OCI-LY7 (cell line): ENCODE data around the gene PRKCA. TPM values are rescaled to one million over a fixed set of nuclear protein-coding genes. Genes with fewer than 3 reads are reported as not detected.

Experiments used
- BruUV-seq: library from RNA; stranded (reverse); fragments of 400-500 nt; replicated peaks from 2 replicates; lab custom pipeline; 2021; lab: Mats Ljungman, UMichigan
- CTCF ChIA-PET: fragments of 300-600 bp; sonication (Branson Sonifier 250); formaldehyde crosslinking; loops from one replicate; lab custom pipeline; 2022; ENCODE audit warnings: antibody characterized with exemption; ENCODE audit not compliant: unreplicated experiment; lab: Charles Lee
- POLR2A ChIA-PET: fragments of 300-600 bp; sonication (Branson Sonifier 250); formaldehyde crosslinking; loops from one replicate; lab custom pipeline; 2022; ENCODE audit warnings: antibody characterized with exemption; lab: Charles Lee
- DNase-seq: peaks from one replicate; pipeline ENCODE4 v3.0.0-alpha.2; 2015; ENCODE audit warnings: low spot score
- H2AFZ ChIP-seq: fragments of 200-600 bp; sonication (generic), shearing (Covaris generic); 2 replicates; pipeline ENCODE4 v1.6.1; 2014; ENCODE audit warnings: mild to moderate bottlenecking, antibody characterized with exemption, low read length, moderate library complexity
- H3K27ac ChIP-seq: fragments of 200-600 bp; sonication (generic); 2 replicates; pipeline ENCODE4 v1.5.1; 2014; ENCODE audit warnings: mixed run types, low read depth, mild to moderate bottlenecking, moderate library complexity, low read length, inconsistent platforms; ENCODE audit not compliant: poor library complexity, severe bottlenecking
- H3K36me3 ChIP-seq: fragments of 200-600 bp; sonication (generic); 2 replicates; pipeline ENCODE4 v1.6.1; 2014; ENCODE audit warnings: mild to moderate bottlenecking, antibody characterized with exemption, low read length, moderate library complexity, mixed read lengths; ENCODE audit not compliant: insufficient read depth
- H3K4me1 ChIP-seq: fragments of 200-600 bp; sonication (generic); 2 replicates; pipeline ENCODE4 v1.5.1; 2014; ENCODE audit warnings: mild to moderate bottlenecking, low read length; ENCODE audit not compliant: insufficient read depth, poor library complexity, severe bottlenecking
- H3K4me2 ChIP-seq: fragments of 200-600 bp; sonication (generic); 2 replicates; pipeline ENCODE4 v1.6.1; 2014; ENCODE audit warnings: mild to moderate bottlenecking, low read length
- H3K4me3 ChIP-seq: fragments of 200-600 bp; sonication (generic); 2 replicates; pipeline ENCODE4 v1.5.1; 2014; ENCODE audit warnings: mild to moderate bottlenecking, low read depth, low read length; ENCODE audit not compliant: poor library complexity, severe bottlenecking
- H3K79me2 ChIP-seq: fragments of 200-600 bp; sonication (generic); 2 replicates; pipeline ENCODE4 v1.6.1; 2016; ENCODE audit warnings: low read depth, mild to moderate bottlenecking, low read length, moderate library complexity, mixed read lengths; ENCODE audit not compliant: insufficient read depth
- H3K9me2 ChIP-seq: fragments of 200-600 bp; sonication (generic); 2 replicates; pipeline ENCODE4 v1.6.1; 2016; ENCODE audit warnings: mild to moderate bottlenecking, low read length, mixed read lengths; ENCODE audit not compliant: insufficient read depth
- H3K9me3 ChIP-seq: fragments of 200-600 bp; sonication (generic); 2 replicates; pipeline ENCODE4 v1.6.1; 2014; ENCODE audit warnings: mild to moderate bottlenecking, mixed run types, low read length, mixed read lengths
- H4K20me1 ChIP-seq: fragments of 200-600 bp; sonication (generic); 2 replicates; pipeline ENCODE4 v1.6.1; 2014; ENCODE audit warnings: mild to moderate bottlenecking, antibody characterized with exemption, low read length, moderate library complexity, mixed read lengths; ENCODE audit not compliant: insufficient read depth
- EZH2phosphoT487 ChIP-seq: fragments of 200-600 bp; sonication (generic); IDR thresholded peaks from 2 replicates; pipeline ENCODE4 v1.6.1; 2018; ENCODE audit warnings: low read depth, borderline replicate concordance, mild to moderate bottlenecking, mixed run types, antibody characterized with exemption, low read length, moderate library complexity, mixed read lengths
- intact Hi-C: fragments of 100-400 bp; cut with micrococcal nuclease; formaldehyde crosslinking; loops from one replicate; pipeline ENCODE4 v1.10.0; 2022; ENCODE audit not compliant: unreplicated experiment
- total RNA-seq, 2 experiments: library from RNA; depleted of rRNA in 1 of 2; stranded (reverse); fragments of >200 nt in 1 of 2; shearing (Covaris generic) in 1 of 2; gene quantifications; 2 replicates each; pipeline ENCODE4 v1.2.3, GENCODE V29; 2014 to 2022
- TF ChIP-seq, protein P1 (sequence below): fragments of 200-600 bp; sonication (generic); conservative IDR thresholded peaks from 2 replicates; pipeline ENCODE4 v1.5.1; 2014; ENCODE audit warnings: mild to moderate bottlenecking, antibody characterized with exemption, low read length, moderate library complexity, mixed read lengths

Gene PRKCA
- total RNA-seq, 2 experiments from 2014 or later: 6.6 to 32.1 TPM

GRCh38 chr17:66783656-66784381, 481.4 kb downstream of the PRKCA start:
- ChIA-PET POLR2A (interaction anchor here (0.5 to 1.0 kb wide), 3 partner anchors 8 to 11 kb away, joined by 3 read pairs; no protein-coding TSS in a partner anchor), CTCF (no interaction called here)
- no peaks in the 10 kb centered on the region for H3K9me3 ChIP-seq
- H4K20me1 ChIP-seq: no peaks in the 10 kb centered on the region
- H3K4me1 ChIP-seq: peaks cover 17% of the 10 kb centered on the region
- no TSS peak for BruUV-seq
- no peak overlapping the region for H3K4me2 ChIP-seq
- no peak for DNase-seq
- H2AFZ ChIP-seq: no peak overlapping the region
- TF ChIP-seq, protein P1, sequence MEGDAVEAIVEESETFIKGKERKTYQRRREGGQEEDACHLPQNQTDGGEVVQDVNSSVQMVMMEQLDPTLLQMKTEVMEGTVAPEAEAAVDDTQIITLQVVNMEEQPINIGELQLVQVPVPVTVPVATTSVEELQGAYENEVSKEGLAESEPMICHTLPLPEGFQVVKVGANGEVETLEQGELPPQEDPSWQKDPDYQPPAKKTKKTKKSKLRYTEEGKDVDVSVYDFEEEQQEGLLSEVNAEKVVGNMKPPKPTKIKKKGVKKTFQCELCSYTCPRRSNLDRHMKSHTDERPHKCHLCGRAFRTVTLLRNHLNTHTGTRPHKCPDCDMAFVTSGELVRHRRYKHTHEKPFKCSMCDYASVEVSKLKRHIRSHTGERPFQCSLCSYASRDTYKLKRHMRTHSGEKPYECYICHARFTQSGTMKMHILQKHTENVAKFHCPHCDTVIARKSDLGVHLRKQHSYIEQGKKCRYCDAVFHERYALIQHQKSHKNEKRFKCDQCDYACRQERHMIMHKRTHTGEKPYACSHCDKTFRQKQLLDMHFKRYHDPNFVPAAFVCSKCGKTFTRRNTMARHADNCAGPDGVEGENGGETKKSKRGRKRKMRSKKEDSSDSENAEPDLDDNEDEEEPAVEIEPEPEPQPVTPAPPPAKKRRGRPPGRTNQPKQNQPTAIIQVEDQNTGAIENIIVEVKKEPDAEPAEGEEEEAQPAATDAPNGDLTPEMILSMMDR: no peak
- no peak for TF ChIP-seq EZH2phosphoT487
- no peaks in the 10 kb centered on the region for H3K36me3 ChIP-seq
- H3K9me2 ChIP-seq: no peaks in the 10 kb centered on the region
- no peaks in the 10 kb centered on the region for H3K79me2 ChIP-seq
- no peak overlapping the region for H3K4me3 ChIP-seq
- intact Hi-C loops: no loop called here
- no peak overlapping the region for H3K27ac ChIP-seq

GRCh38 chr17:66784621-66785364, 482.4 kb downstream of the PRKCA start:
- no TSS peak for BruUV-seq
- no peaks in the 10 kb centered on the region for H3K9me2 ChIP-seq
- no peaks in the 10 kb centered on the region for H3K79me2 ChIP-seq
- H4K20me1 ChIP-seq: no peaks in the 10 kb centered on the region
- no peak overlapping the region for H3K4me2 ChIP-seq
- ChIA-PET CTCF (no interaction called here), POLR2A (interaction anchor here (0.9 to 1.0 kb wide), 2 partner anchors 9 to 12 kb away, joined by 3 read pairs; no protein-coding TSS in a partner anchor)
- H3K36me3 ChIP-seq: no peaks in the 10 kb centered on the region
- H3K4me3 ChIP-seq: no peak overlapping the region
- TF ChIP-seq EZH2phosphoT487: no peak
- TF ChIP-seq, protein P1: no peak
- H2AFZ ChIP-seq: no peak overlapping the region
- DNase-seq: no peak
- H3K27ac ChIP-seq: no peak overlapping the region
- intact Hi-C loops: no loop called here
- peaks cover 18% of the 10 kb centered on the region for H3K4me1 ChIP-seq
- H3K9me3 ChIP-seq: no peaks in the 10 kb centered on the region
